HG03139 (cell line): Measurements from ENCODE around the gene SLC38A4.

Experiments used
- ATAC-seq: cut with Tn5 transposase; IDR thresholded peaks from one replicate; pipeline ENCODE4 v1.9.1; 2021; ENCODE audit not compliant: unreplicated experiment

The SLC38A4 gene

GRCh38 chr12:46815809-46816208 is 10.0 kb downstream of the SLC38A4 start:
- no peak for ATAC-seq

GRCh38 chr12:46814143-46814542 is 11.7 kb downstream of the SLC38A4 start:
- ATAC-seq, result no peak

- ATAC-seq, result no peak
Measured at GRCh38 chr12:46811185-46811584, 14.6 kb downstream of the SLC38A4 start.

- no peak for ATAC-seq
Measured at GRCh38 chr12:46808955-46809697, 16.7 kb downstream of the SLC38A4 start.

GRCh38 chr12:46808317-46808716 is 17.5 kb downstream of the SLC38A4 start:
- ATAC-seq, result no peak

GRCh38 chr12:46804054-46804453 is 21.7 kb downstream of the SLC38A4 start:
- no peak for ATAC-seq

- no peak for ATAC-seq
Measured at GRCh38 chr12:46803517-46803916, 22.3 kb downstream of the SLC38A4 start.

GRCh38 chr12:46801293-46801692 is 24.5 kb downstream of the SLC38A4 start:
- ATAC-seq, result no peak

GRCh38 chr12:46800160-46800559 is 25.6 kb downstream of the SLC38A4 start:
- no peak for ATAC-seq

- ATAC-seq, result no peak
Measured at GRCh38 chr12:46798648-46799047, 27.1 kb downstream of the SLC38A4 start.

GRCh38 chr12:46798056-46798455 is 27.7 kb downstream of the SLC38A4 start:
- no peak for ATAC-seq

- no peak for ATAC-seq
Measured at GRCh38 chr12:46795988-46796387, 29.8 kb downstream of the SLC38A4 start.

- ATAC-seq, result no peak
Measured at GRCh38 chr12:46794593-46795190, 31.1 kb downstream of the SLC38A4 start.

- no peak for ATAC-seq
Measured at GRCh38 chr12:46792925-46793324, 32.9 kb downstream of the SLC38A4 start.

- ATAC-seq, result no peak
Measured at GRCh38 chr12:46790066-46790465, 35.7 kb downstream of the SLC38A4 start.

GRCh38 chr12:46788072-46788887 is 37.5 kb downstream of the SLC38A4 start:
- no peak for ATAC-seq

- ATAC-seq, result no peak
Measured at GRCh38 chr12:46787496-46788055, 38.2 kb downstream of the SLC38A4 start.

GRCh38 chr12:46786774-46787173 is 39.0 kb downstream of the SLC38A4 start:
- ATAC-seq, result no peak

- ATAC-seq, result no peak
Measured at GRCh38 chr12:46785382-46785781, 40.4 kb downstream of the SLC38A4 start.

- no peak for ATAC-seq
Measured at GRCh38 chr12:46783871-46784270, 41.9 kb downstream of the SLC38A4 start.

GRCh38 chr12:46779879-46780278 is 45.9 kb downstream of the SLC38A4 start:
- no peak for ATAC-seq

GRCh38 chr12:46779063-46779462 is 46.7 kb downstream of the SLC38A4 start:
- no peak for ATAC-seq
